Activated B cell treated with CpG ODN at 0.5 μM for 24 hours (primary cell): ENCODE data around the gene PAWR. TPM values are rescaled to one million over a fixed set of nuclear protein-coding genes. Genes with fewer than 3 reads are reported as not detected.
A peak's percentile ranks its signal among the peaks of the same experiment; 100 is the strongest.

Experiments used
- ATAC-seq: fragments of 200-7000 bp; cut with Tn5 transposase; one replicate; pipeline ENCODE4 v1.10.0; 2021; ENCODE audit warnings: low read depth, mild to moderate bottlenecking, moderate library complexity
- CTCF ChIA-PET: fragments of 350-600 bp; sonication (Branson Sonifier 250); formaldehyde crosslinking; loops from one replicate; lab custom pipeline; 2021; ENCODE audit warnings: antibody characterized with exemption; lab: Charles Lee
- POLR2A ChIA-PET: fragments of 350-600 bp; sonication (Branson Sonifier 250); formaldehyde crosslinking; loops from one replicate; lab custom pipeline; 2021; ENCODE audit warnings: antibody characterized with exemption; lab: Charles Lee
- DNase-seq: peaks from one replicate; pipeline ENCODE4 v3.0.0; 2022
- H3K27ac Mint-ChIP-seq: one replicate; pipeline ENCODE4 v1.8.0; 2020; ENCODE audit warnings: mixed read lengths
- H3K27me3 Mint-ChIP-seq: one replicate; pipeline ENCODE4 v1.8.0; 2021; ENCODE audit warnings: mixed read lengths
- H3K36me3 Mint-ChIP-seq: one replicate; pipeline ENCODE4 v1.8.0; 2021; ENCODE audit warnings: low read depth, mixed read lengths
- H3K4me1 Mint-ChIP-seq: one replicate; pipeline ENCODE4 v1.8.0; 2021; ENCODE audit warnings: mixed read lengths
- H3K4me3 Mint-ChIP-seq: one replicate; pipeline ENCODE4 v1.8.0; 2020; ENCODE audit warnings: mild to moderate bottlenecking, mixed read lengths
- H3K9me3 Mint-ChIP-seq: one replicate; pipeline ENCODE4 v1.8.0; 2020; ENCODE audit warnings: mixed read lengths
- intact Hi-C: fragments of 100-400 bp; cut with micrococcal nuclease; formaldehyde crosslinking; loops from one replicate; pipeline ENCODE4 v1.15.1; 2024
- total RNA-seq: library from RNA; stranded (reverse); gene quantifications from 2 replicates; pipeline ENCODE4 v1.2.3, GENCODE V29; 2022
- TF ChIP-seq, protein P1 (sequence below): fragments of 200-600 bp; IDR thresholded peaks from one replicate; pipeline ENCODE4 v1.8.0; 2022; ENCODE audit warnings: antibody characterized with exemption, mild to moderate bottlenecking

PAWR gene, protein sequence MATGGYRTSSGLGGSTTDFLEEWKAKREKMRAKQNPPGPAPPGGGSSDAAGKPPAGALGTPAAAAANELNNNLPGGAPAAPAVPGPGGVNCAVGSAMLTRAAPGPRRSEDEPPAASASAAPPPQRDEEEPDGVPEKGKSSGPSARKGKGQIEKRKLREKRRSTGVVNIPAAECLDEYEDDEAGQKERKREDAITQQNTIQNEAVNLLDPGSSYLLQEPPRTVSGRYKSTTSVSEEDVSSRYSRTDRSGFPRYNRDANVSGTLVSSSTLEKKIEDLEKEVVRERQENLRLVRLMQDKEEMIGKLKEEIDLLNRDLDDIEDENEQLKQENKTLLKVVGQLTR
- 50.0 and 53.1 TPM in 2 replicates for total RNA-seq

- Mint-ChIP-seq H3K9me3 (no peaks in the 10 kb centered on the region), H3K4me1 (peaks cover 37% of the 10 kb centered on the region), H3K27me3 (no peaks in the 10 kb centered on the region), H3K4me3 (peak within 1 kb of the TSS; percentile 91), H3K36me3 (peaks cover 2% of the 10 kb centered on the region), H3K27ac (peak within 1 kb of the TSS; percentile 79)
- DNase-seq (peak; percentile 48), ATAC-seq (peak; percentile 73)
- POLR2A ChIA-PET = interaction anchor here (0.6 kb wide), 2 partner anchors 131 to 243 kb away, joined by 6 to 8 read pairs; no protein-coding TSS in a partner anchor
- CTCF ChIA-PET = interaction anchor here (1.0 to 1.8 kb wide), 2 partner anchors 137 to 142 kb away, joined by 3 to 4 read pairs; no protein-coding TSS in a partner anchor
- TF ChIP-seq, protein P1, sequence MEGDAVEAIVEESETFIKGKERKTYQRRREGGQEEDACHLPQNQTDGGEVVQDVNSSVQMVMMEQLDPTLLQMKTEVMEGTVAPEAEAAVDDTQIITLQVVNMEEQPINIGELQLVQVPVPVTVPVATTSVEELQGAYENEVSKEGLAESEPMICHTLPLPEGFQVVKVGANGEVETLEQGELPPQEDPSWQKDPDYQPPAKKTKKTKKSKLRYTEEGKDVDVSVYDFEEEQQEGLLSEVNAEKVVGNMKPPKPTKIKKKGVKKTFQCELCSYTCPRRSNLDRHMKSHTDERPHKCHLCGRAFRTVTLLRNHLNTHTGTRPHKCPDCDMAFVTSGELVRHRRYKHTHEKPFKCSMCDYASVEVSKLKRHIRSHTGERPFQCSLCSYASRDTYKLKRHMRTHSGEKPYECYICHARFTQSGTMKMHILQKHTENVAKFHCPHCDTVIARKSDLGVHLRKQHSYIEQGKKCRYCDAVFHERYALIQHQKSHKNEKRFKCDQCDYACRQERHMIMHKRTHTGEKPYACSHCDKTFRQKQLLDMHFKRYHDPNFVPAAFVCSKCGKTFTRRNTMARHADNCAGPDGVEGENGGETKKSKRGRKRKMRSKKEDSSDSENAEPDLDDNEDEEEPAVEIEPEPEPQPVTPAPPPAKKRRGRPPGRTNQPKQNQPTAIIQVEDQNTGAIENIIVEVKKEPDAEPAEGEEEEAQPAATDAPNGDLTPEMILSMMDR = no peak
- intact Hi-C loops = loop anchor here (1.0 to 5.0 kb wide), 6 partner anchors 18 to 244 kb away; partner anchors contain the start of gene PPP1R12A
These were observed at the start of gene PAWR for GRCh38 chr12:79690638-79691510. TSS of gene PAWR (minus strand) at chr12:79690964. CDS start at chr12:79690244, 720 bp downstream.

DNA sequence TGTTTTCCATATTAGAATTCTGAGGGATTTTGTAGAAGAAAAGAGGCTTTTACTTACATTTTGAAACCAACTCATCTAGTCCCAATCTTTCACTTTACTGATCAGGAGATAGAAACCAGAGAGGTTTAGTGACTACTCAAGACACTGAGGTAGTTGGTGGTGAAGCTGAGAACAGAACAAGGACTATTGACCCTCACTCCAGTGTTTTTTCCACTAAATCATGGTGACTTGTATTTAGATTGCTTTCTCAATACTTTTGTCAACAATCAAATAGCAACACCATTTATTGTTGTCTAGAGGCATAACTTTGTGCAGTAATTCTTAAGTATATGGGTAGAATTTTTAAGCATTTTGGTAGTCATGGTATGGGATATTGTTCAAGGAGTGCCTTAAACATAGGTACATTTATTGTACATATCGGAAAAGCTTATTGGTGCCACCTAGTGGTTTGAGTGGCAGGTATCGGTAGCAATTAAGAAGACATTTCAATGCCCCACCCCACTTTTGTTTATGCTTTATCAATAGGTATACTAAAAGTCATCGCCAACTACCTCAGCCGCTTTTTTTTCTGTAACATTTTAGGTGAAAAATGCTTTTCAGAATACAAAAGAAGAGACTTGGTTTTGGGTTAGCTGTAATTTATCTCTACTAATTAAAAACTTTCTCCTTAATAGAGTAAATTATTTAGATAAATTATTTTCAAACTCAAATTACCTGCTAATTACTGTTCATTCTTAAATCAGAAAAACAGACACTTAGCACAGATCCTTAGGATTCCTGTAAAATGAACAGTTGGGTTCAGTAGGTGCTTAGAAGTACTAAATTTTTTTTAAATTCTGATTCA, 47.3 kb upstream of the PAWR start:
- peak; percentile 49 for ATAC-seq
- Mint-ChIP-seq H3K27me3 (peaks cover 5% of the 10 kb centered on the region), H3K36me3 (no peaks in the 10 kb centered on the region), H3K4me1 (no peaks in the 10 kb centered on the region), H3K9me3 (no peaks in the 10 kb centered on the region), H3K4me3 (no peak overlapping the region), H3K27ac (no peak overlapping the region)
- ChIA-PET POLR2A (no interaction called here), CTCF (interaction anchor here (0.9 to 4.3 kb wide), 7 partner anchors 9 to 330 kb away, joined by 3 to 23 read pairs (median 4); no protein-coding TSS in a partner anchor)
- no peak for DNase-seq
- intact Hi-C loops = loop anchor here (1.0 to 10.0 kb wide), 7 partner anchors 47 to 1592 kb away; partner anchors contain the start of gene PAWR
- TF ChIP-seq, protein P1 = no peak

- Mint-ChIP-seq H3K4me1 (no peaks in the 10 kb centered on the region), H3K27ac (no peak overlapping the region), H3K27me3 (peaks cover 2% of the 10 kb centered on the region), H3K4me3 (no peak overlapping the region), H3K9me3 (no peaks in the 10 kb centered on the region), H3K36me3 (no peaks in the 10 kb centered on the region)
- ChIA-PET CTCF (interaction anchor here (0.6 to 0.9 kb wide), 2 partner anchors 181 to 451 kb away, joined by 3 to 4 read pairs; no protein-coding TSS in a partner anchor), POLR2A (no interaction called here)
- ATAC-seq = no peak
- intact Hi-C loops = loop anchor here (10.0 kb wide), 1 partner anchor 542 kb away; no protein-coding TSS in a partner anchor
- DNase-seq = no peak
- TF ChIP-seq, protein P1 = no peak
These were observed 41.9 kb upstream of the PAWR start for GRCh38 chr12:79732638-79733037.

- no peaks in the 10 kb centered on the region for H3K9me3 Mint-ChIP-seq
- H3K4me1 Mint-ChIP-seq = no peaks in the 10 kb centered on the region
- ChIA-PET CTCF (interaction anchor here (0.9 kb wide), 1 partner anchor 11 kb away, joined by 5 read pairs; no protein-coding TSS in a partner anchor), POLR2A (no interaction called here)
- H3K36me3 Mint-ChIP-seq = no peaks in the 10 kb centered on the region
- intact Hi-C loops = no loop called here
- TF ChIP-seq, protein P1 = no peak
- ATAC-seq (no peak), DNase-seq (no peak)
- H3K27ac Mint-ChIP-seq = no peak overlapping the region
- no peak overlapping the region for H3K4me3 Mint-ChIP-seq
- H3K27me3 Mint-ChIP-seq = no peaks in the 10 kb centered on the region
These were observed 35.2 kb upstream of the PAWR start for GRCh38 chr12:79725987-79726386.
